Activated CD8-positive, alpha-beta T cell treated with anti-CD3 and anti-CD28 coated beads for 36 hours (primary cell): ENCODE measurements around the gene CLCNKA. TPM values are rescaled to one million over a fixed set of nuclear protein-coding genes. Genes with fewer than 3 reads are reported as not detected.
A peak's percentile ranks its signal among the peaks of the same experiment; 100 is the strongest.

Experiments used
- ATAC-seq: fragments of 200-7000 bp; cut with Tn5 transposase; one replicate; pipeline ENCODE4 v1.10.0; 2021; ENCODE audit warnings: mild to moderate bottlenecking, moderate library complexity
- CTCF ChIA-PET: fragments of 350-600 bp; sonication (Branson Sonifier 250); formaldehyde crosslinking; loops from one replicate; lab custom pipeline; 2021; ENCODE audit warnings: antibody characterized with exemption; lab: Charles Lee
- POLR2A ChIA-PET: fragments of 350-600 bp; sonication (Branson Sonifier 250); formaldehyde crosslinking; loops from one replicate; lab custom pipeline; 2021; ENCODE audit warnings: antibody characterized with exemption; lab: Charles Lee
- DNase-seq: peaks from one replicate; pipeline ENCODE4 v3.0.0-alpha.2; 2020
- H3K27ac Mint-ChIP-seq: one replicate; pipeline ENCODE4 v1.8.0; 2021; ENCODE audit warnings: mild to moderate bottlenecking, mixed read lengths
- H3K27me3 Mint-ChIP-seq: one replicate; pipeline ENCODE4 v1.8.0; 2021; ENCODE audit warnings: mixed read lengths
- H3K36me3 Mint-ChIP-seq: one replicate; pipeline ENCODE4 v1.8.0; 2021; ENCODE audit warnings: low read depth, mixed read lengths
- H3K4me1 Mint-ChIP-seq: one replicate; pipeline ENCODE4 v1.8.0; 2021; ENCODE audit warnings: low read depth, mixed read lengths
- H3K4me3 Mint-ChIP-seq: one replicate; pipeline ENCODE4 v1.8.0; 2021; ENCODE audit warnings: mild to moderate bottlenecking, moderate library complexity, mixed read lengths
- H3K9me3 Mint-ChIP-seq: one replicate; pipeline ENCODE4 v1.8.0; 2021; ENCODE audit warnings: mixed read lengths
- intact Hi-C: fragments of 100-400 bp; cut with micrococcal nuclease; formaldehyde crosslinking; loops from one replicate; pipeline ENCODE4 v1.10.0; 2022
- total RNA-seq, 2 experiments: library from RNA; stranded (reverse); gene quantifications; one replicate each; pipeline ENCODE4 v1.2.3, GENCODE V29; 2021
- TF ChIP-seq, protein P1 (sequence below): fragments of 200-600 bp; IDR thresholded peaks from one replicate; pipeline ENCODE4 v1.8.0; 2022; ENCODE audit warnings: antibody characterized with exemption, mild to moderate bottlenecking

The CLCNKA gene
- total RNA-seq, 2 experiments from 2014 or later, result not detected

DNA sequence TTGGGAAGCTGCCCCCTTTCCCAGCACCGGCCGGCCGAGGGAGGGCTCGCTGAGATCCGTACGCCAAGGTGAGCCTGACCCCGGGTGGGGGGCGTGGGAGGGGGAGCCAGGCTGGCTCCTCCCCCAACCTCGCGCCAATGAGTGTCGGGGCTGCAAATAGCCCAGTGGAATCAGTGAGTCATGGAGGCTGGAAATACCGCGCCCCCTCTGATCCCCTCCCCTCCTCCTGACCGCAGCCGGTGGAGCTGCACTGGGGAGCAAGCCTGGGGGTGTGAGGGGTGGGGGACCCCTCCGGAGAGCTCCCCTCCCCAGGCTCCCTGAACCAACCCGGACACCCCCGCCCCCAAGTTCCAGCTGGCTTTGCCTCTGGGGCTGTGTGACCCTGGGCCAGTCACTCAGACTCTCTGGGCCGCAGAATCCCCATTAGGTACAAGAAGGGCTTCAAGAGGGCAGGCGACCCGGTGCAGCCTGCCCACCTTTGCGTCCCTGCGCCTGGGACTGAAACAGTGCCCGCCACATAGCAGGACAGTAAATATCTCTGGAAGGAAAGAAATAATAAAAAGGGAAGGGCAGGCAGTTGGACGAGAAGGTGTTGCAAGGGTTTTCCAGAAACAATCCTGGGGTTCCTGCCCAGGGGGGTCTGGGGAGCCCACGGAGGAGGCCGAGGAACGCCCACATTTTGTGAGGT is 8.5 kb upstream of the CLCNKA start:
- Mint-ChIP-seq H3K27ac (no peak overlapping the region), H3K27me3 (peaks cover 5% of the 10 kb centered on the region), H3K4me1 (peaks cover 12% of the 10 kb centered on the region), H3K9me3 (no peaks in the 10 kb centered on the region), H3K4me3 (peak overlapping the region; percentile 31), H3K36me3 (no peaks in the 10 kb centered on the region)
- ATAC-seq (peak; percentile 76), DNase-seq (peak; percentile 81)
- CTCF ChIA-PET, result interaction anchor here (0.8 to 1.5 kb wide), 4 partner anchors 42 to 222 kb away, joined by 3 to 4 read pairs (median 4); no protein-coding TSS in a partner anchor
- POLR2A ChIA-PET, result no interaction called here
- TF ChIP-seq, protein P1, sequence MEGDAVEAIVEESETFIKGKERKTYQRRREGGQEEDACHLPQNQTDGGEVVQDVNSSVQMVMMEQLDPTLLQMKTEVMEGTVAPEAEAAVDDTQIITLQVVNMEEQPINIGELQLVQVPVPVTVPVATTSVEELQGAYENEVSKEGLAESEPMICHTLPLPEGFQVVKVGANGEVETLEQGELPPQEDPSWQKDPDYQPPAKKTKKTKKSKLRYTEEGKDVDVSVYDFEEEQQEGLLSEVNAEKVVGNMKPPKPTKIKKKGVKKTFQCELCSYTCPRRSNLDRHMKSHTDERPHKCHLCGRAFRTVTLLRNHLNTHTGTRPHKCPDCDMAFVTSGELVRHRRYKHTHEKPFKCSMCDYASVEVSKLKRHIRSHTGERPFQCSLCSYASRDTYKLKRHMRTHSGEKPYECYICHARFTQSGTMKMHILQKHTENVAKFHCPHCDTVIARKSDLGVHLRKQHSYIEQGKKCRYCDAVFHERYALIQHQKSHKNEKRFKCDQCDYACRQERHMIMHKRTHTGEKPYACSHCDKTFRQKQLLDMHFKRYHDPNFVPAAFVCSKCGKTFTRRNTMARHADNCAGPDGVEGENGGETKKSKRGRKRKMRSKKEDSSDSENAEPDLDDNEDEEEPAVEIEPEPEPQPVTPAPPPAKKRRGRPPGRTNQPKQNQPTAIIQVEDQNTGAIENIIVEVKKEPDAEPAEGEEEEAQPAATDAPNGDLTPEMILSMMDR, result no peak
- intact Hi-C loops, result no loop called here

DNA sequence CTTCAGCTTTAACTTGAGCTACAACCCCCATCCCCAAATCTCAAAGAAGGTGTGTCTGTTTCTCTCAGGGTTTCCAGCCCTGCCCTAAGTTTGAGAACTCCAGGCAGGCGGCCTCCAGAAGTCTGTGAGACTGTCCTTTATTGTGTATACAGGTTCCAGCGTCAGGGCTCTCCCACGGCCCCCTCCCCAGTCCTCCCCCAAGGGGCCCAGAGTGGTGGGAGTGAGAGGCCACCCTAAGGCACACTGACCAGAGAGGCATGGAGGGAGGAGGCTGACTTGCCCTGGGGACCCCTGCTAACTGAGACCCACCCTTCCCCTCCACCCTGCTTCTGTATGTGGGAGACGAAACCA is 8.0 kb upstream of the CLCNKA start:
- ChIA-PET CTCF (interaction anchor here (0.8 to 1.5 kb wide), 3 partner anchors 42 to 222 kb away, joined by 3 to 4 read pairs (median 4); no protein-coding TSS in a partner anchor), POLR2A (no interaction called here)
- Mint-ChIP-seq H3K27me3 (peaks cover 5% of the 10 kb centered on the region), H3K27ac (no peak overlapping the region), H3K9me3 (no peaks in the 10 kb centered on the region), H3K4me3 (no peak overlapping the region), H3K36me3 (no peaks in the 10 kb centered on the region), H3K4me1 (peaks cover 12% of the 10 kb centered on the region)
- TF ChIP-seq, protein P1, result no peak
- ATAC-seq (no peak), DNase-seq (no peak)
- intact Hi-C loops, result no loop called here

- TF ChIP-seq, protein P1, result no peak
- intact Hi-C loops, result no loop called here
- no peak for ATAC-seq
Measured at GRCh38 chr1:16014509-16015482, 7.0 kb upstream of the CLCNKA start.

DNA sequence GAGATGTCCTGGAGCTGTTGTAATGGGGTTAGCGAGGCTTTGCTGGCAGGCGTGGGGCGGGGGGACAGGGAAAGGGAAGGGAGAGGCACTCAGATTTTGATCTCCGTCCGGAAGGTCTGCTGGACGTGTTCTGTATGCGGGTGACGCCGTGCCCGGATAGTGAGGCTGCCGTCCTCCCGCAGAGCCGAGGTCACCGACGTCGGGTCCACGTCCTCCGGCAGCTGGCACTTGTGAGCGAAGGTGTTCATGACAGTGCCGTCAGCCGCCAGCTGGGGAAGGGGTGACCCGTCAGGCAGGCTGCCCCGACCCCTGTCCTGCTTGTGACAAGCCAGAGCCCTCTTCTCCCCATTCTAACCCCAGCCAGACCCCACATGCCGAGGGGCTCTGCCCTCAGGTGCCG is 6.3 kb upstream of the CLCNKA start:
- Mint-ChIP-seq H3K9me3 (no peaks in the 10 kb centered on the region), H3K4me3 (no peak overlapping the region), H3K27me3 (peaks cover 5% of the 10 kb centered on the region), H3K4me1 (peaks cover 12% of the 10 kb centered on the region), H3K36me3 (no peaks in the 10 kb centered on the region), H3K27ac (no peak overlapping the region)
- intact Hi-C loops, result no loop called here
- TF ChIP-seq, protein P1, result no peak
- no peak for DNase-seq
- POLR2A ChIA-PET, result no interaction called here
- no peak for ATAC-seq
- CTCF ChIA-PET, result interaction anchor here (1.0 kb wide), 1 partner anchor 40 kb away, joined by 3 read pairs; no protein-coding TSS in a partner anchor

More at GRCh38 chr1:16014509-16015482, 7.0 kb upstream of the CLCNKA start:
- ChIA-PET POLR2A (no interaction called here), CTCF (interaction anchor here (0.8 to 1.5 kb wide), 5 partner anchors 41 to 223 kb away, joined by 3 to 4 read pairs (median 3); no protein-coding TSS in a partner anchor)
- peaks cover 12% of the 10 kb centered on the region for H3K4me1 Mint-ChIP-seq
- no peak overlapping the region for H3K4me3 Mint-ChIP-seq
- H3K9me3 Mint-ChIP-seq, result no peaks in the 10 kb centered on the region
- peak; percentile 33 for DNase-seq
- H3K36me3 Mint-ChIP-seq, result no peaks in the 10 kb centered on the region
- no peak overlapping the region for H3K27ac Mint-ChIP-seq
- peaks cover 5% of the 10 kb centered on the region for H3K27me3 Mint-ChIP-seq
